COLO668 (cell line): ENCODE results near the gene RNU1-3.
"Not testable (repeated sequence)": the region's sequence is repeated elsewhere in the genome, so short reads cannot be mapped to it uniquely, and the experiment has no call there.

ENCODE experiments used
- DNase-seq: peaks from one replicate; lab custom pipeline; 2025; ENCODE audit not compliant: unreplicated experiment; lab: John Stamatoyannopoulos, UW

Gene RNU1-3

DNA sequence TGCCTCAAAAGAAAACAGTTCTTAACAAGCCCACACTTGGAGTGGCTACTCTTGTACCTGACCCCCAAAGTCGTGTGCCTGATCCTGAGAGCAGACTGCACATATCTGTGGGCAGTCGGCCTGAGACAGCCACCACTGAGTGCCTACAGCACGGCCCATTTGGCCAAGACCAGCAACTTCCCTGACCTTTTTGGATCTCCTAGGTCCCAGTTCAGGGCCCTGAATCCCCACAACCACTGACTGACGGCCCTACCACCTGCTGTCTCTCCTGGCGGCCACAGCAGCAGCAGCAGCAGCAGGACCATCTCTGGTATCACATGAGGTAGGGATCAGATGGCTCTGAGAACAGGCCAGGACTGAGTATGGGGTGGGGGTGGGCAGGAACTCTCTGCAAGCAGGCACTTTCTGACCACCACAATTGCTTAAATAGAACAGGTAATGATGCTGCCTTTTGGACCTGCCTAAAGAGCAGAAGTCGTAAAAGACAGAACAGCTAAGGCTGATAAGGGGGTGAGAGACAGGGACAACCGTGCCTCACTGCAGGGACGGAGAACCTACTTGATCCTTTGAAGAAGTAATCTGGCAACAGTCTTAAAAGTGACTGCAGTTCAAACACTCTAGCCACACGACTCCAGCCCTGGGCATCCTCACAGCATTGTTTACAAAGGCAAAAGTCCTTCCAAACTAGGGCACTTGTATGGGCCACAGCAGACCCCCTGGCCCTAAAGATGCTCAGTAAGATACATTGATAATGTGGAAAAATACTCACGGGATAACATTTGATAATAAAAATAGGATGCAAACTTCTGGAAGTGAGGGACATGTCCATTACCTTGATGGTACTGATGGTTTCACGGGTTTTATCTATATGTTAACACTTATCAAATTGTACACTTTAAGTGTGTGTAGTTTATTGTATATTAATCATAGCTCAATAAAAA is 27.4 kb downstream of the RNU1-3 start:
- not testable (repeated sequence) for DNase-seq

DNA sequence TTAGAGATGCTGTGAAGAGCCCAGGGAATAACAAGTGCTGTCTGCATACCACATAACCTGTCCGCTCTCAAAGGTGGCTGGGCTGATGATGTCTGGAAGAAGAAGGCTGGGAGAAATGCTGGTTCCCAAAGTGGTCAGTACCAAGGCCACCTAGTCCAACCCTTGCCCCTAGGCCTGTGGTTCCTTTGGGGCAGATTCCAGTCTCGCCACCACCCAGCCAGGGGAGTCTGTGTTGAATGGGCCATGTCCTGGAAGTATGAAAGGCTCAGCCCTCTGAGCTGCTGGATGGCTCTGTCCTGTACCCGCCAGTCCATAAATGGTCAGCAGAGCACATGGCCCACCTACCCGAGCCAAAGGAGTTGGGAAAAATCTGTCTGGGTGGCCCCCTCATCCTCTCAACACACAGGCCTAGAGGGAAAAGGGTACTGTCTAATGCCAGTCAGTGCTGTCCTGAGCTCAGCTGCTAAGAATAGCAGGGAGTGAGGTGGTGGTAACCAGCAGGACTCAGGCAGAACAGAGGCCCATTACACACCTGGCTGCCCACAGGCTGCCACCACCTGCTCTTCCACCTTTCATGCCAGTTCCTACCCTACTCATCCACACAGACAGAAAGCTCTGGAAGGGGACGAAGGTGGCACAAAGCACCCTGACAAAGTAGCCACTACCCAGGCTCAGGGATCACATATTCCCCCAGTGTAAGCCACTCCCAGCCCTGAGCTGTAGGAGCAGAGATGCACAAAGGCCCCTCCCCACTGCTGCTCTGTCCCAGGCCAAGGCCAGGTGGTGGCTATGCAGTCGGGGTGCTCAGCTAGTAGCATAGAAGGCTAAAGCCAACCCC is 28.6 kb downstream of the RNU1-3 start:
- DNase-seq, result peak; percentile 48

DNA sequence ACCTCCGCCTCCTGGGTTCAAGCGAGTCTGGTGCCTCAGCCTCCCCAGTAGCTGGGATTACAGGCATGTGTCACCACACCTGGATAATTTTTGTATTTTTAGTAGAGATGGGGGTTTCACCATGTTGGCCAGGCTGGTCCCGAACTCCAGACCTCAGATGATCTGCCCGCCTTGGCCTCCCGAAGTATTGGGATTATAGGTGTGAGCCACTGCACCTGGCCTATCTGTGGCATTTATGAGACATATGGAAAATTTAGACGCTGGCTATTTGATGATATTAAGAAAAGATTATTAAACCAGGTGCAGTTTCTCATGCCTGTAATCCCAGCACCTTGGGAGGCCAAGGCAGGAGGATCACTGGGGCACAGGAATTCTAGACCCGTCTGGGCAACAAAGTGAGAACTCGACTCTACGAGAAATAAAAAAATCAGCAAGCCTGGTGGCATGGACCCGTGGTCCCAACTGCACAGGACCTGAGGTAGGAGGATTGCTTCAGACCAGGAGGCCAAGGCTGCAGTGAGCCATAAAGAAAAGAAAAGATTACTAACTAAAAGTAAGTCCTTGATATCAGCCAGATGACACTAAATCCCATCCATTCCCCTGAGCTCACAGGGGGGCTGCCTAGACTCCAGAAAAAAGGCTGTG is 30.1 kb downstream of the RNU1-3 start:
- not testable (repeated sequence) for DNase-seq

DNA sequence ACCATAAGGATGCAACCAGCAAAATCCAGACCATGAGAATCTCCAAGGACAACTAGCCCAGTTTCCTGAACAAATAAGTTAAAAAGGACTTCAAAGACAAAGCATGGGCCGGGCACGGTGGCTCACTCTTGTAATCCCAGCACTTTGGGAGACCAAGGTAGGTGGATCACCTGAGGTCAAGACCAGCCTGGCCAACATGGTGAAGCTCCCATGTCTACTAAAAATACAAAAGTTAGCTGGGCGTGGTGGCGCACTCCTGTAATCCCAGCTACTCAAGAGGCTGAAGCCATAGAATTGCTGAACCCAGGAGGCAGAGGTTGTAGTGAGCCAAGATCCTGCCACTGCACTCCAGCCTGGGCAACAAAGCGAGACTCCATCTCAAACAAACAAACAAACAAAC is 30.8 kb downstream of the RNU1-3 start:
- not testable (repeated sequence) for DNase-seq

DNA sequence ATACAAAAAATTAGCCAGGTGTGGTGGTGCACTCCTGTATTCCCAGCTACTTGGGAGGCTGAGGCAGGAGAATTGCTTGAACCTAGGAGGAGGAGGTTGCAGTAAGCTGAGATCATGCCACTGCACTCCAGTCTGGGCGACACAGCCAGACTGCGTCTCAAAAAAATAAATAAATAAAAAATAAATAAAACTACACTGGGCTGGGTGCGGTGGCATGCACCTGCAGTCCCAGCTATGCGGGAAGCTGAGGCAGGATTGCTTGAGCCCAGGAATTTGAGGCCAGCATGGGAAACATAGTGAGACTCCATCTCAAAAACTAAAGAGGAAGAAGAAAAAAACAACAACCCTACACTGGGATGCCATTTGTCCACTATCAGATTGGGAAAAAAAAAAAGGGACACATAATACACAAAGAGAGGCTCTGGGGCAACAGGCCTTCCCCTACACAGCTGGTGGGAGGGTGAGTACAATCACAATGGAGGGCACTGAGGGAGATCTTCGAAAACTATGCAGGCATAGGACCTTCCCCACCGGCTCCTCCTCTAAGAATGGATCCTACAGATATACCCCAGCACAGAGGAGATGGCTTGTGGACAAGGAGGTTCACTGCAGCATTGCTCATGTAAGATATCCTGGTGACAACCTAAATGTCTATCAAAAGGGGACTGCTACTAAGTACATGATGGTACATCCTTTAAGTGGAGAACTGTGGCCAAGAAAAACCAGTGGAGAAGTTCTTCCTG is 33.0 kb downstream of the RNU1-3 start:
- not testable (repeated sequence) for DNase-seq

DNA sequence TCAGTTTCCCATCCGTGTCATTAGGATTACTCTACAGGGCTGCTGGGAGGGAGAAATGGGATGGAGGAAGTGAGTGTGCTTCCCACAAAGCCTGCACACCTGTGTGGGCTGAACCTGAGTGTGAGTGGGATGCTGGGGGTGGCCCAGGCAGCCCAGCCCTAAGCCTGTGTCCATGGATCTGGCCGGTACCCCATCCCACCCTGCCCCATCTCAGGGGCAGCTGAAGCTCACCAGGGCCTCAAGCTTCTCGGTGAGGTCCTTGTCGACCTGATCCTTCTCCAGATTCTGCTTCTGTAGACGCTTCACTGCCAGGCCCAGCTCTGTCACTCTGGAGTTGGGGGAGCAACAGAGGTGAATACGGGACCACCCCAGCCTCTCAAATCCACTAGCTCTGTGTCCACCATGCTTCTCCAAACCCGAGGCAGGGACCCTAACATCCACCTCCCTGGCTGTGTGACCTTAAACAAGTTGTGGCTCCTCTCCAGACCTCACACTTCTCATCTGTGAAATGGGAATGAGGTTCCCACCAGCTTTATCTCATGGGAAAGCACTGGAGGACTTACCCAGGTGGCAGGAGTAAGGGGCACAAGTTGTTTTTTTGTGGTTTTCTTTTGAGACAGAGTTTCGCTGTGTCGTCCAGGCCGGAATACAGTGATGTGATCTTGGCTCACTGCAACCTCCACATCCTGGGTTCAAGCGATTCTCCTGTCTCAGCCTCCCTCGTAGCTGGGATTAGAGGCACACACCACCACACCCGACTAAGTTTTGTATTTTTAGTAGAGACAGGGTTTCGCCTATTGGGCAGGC is 34.5 kb downstream of the RNU1-3 start:
- DNase-seq, result not testable (repeated sequence)

DNA sequence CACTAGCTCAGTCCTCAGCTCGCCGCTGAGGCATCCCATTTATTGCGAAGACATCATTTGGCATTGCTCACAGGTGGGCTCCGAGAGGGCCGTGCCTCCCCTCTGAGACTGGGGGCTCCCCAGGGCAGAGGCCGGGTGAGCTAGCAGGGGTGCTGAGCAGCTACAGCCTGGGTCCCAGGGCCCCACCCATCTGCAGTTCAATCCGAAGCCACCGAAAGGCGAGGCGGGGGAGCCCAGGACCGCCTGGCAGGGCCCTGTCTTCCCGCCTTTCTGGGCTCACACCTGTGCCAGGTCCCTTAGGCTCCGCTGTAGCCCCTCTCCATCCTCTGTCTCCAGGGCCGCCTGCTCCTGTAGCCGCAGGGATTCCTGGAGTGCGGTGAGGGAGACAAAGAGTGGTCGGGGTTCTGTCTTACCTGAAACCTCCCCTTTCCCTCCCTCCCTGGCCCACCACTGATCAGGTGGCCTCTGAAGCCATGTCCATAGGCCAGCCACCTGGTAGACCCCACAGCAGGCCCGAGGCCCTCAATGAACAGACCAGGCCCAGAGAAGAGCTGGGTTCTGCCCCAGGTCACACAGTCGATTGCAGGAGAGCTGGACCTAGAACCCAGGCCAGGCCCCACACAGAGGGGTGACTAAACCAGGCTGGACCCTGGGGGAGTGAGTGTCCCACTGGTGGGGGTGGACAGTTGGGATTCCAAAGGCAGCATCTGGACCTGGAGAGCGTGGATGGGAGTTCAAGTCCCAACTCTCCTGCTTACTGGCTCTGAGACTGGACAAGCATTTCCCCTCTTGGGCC is 35.3 kb downstream of the RNU1-3 start:
- no peak for DNase-seq

DNA sequence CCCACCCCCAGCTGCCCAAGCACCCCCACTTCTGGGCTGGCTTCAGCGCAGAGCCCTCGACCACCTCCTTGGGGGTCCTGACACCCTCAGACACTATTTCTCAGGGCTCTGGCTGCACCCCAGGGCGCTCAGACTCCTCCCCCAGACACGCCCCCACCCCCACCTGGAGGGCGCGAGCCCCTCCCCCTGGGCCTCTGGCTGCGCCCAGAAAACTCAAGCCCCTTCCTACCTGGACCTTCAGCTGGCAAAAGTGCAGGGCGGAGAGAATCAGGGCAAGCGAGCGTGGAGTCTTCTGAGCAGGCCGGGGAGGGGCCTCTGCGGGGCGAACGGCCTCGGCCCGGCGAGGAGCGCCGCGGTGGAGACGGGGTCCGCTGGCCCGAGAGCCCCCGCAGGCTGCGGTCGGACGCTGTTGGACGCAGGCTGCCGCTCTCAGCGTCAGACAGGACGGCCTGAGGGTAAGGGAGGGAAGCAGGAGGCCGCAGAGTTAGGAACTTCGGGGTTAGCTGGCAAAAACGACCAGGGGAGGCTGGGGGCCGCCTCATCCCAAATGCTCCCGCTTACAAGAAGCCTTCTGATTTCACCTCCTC is 36.0 kb downstream of the RNU1-3 start:
- DNase-seq, result no peak

DNA sequence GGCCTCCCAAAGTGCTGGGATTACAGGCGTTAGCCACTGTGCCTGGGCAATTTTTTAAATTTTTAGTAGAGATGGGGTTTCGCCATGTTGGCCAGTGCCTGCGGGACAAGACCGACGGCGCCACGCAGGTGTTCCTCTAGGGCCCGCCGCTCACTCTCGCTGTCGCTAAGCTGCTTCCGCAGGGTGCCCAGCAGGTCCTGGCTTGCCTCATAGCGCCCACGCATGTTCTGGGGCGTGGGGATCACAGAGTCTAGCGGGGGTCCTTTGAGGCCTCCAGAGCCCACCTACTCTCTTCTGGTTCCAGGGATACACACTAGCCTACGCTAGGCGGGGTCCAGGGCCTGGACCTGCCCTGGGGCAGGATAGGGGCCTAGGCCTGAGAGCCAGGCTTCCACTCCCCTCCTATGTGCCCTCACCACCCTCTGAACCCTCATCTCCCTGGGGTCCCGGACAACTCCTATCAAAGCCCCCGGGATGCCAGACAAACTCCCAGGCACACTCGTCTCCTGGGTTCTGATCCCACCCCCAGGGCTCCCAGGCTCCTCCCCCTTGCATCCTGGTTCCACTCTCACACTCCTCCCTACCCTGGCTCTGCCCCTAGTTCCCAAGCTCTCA is 36.7 kb downstream of the RNU1-3 start:
- not testable (repeated sequence) for DNase-seq

DNA sequence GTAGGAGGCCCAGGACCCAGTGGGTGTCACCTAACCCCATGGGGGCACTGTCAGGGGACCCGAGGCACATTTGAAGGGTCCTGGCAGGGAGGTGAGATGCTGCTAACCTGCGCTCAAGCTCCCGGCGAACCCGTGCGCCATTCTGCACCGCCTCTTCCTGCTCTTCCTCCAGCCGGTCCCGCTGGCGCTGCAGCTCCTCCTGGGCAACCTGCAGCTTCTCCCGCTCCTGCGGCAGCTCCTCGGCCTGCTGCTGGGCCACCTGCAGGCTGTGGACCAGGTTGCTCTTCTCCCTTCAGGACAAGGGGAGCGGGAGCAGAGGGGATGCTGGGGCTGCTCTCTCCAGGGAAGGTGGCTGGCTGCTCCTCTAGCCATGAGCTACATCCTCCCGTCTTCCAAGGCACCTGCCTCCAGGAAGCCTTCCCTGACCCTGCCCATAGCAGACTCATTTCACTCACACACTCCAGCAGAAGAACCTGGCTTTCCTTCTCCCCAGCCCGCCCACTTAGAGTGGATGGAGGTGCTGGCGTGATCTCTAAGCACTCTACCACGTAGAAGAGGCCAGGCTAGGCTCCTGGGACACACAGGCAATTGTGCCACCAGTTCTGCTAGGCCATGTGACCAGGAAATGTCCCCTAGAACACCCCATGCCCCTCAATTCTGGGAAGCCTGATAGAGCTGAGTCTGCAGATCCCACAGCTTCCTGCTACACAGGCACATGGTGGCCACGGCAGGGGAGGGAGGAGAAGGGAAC is 38.2 kb downstream of the RNU1-3 start:
- DNase-seq, result no peak

DNA sequence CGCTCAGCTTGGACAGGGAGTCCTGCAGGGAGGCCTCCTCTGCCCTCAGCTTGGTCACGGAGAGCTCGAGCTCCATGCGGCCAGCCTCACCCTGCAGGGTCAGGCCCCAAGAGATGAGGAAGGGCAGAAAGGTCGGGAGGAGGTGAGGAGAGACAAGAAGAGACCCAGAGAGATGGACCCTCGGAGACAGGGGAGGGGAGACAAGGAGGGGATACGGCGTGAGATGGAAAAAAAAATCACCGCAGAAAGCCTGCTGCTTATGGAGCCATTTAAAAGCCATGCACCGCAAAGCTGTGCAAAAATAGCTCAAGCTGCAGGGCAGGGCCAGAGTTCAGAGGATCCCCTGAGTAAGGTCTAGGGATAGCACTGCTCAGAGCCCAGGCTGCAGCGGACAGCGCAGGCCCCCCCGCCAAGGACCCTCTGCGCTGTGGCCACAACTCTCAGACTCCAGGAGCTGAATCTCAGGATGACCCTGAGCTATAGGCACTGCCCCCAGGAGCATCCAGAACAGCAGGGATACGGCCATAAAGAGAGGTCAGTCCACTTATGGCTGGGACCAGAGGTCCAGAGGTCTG is 40.3 kb downstream of the RNU1-3 start:
- DNase-seq, result not testable (repeated sequence)

DNA sequence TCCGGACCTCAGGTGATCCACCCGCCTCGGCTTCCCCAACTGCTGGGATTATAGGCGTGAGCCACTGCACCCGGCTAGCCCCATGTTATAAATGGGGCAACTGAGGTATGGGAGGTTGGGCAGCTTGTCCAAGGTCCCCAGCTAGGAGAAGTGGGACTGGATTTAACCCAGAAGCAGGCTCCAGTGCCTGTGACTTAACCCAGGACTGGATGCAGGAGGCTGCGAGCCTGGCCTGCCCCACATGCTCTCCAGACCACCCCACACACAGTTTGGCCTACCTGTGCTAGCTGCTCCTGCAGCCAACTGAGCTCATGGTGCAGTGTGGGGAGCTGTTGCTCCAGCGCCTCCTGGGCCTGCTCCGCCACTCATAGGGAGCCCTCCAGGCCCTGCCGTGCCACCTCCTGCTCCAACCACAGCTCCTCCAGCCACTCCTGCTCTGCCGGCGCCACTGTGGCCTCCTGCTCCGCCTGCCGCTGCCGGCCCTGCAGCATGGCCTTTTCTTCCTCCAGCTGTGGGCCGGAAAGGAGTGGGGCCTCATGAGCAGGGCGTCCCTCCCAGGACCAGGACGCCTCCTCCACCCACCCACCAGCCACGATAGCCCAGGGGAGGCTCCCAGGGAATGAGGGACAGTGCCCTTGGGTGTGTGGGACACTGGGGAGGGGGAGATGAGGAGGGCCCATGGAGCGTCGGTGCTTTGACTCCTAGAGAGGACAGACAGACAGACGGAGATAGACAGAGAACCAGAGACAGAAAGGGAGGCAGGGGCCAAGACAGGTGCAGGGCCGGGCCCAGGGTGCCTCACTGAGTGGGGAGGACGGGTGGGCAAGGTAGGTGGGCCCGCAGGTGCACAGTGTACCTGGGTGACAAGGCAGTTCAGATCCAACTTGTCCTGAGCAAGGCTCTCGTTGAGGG is 41.0 kb downstream of the RNU1-3 start:
- DNase-seq, result no peak

DNA sequence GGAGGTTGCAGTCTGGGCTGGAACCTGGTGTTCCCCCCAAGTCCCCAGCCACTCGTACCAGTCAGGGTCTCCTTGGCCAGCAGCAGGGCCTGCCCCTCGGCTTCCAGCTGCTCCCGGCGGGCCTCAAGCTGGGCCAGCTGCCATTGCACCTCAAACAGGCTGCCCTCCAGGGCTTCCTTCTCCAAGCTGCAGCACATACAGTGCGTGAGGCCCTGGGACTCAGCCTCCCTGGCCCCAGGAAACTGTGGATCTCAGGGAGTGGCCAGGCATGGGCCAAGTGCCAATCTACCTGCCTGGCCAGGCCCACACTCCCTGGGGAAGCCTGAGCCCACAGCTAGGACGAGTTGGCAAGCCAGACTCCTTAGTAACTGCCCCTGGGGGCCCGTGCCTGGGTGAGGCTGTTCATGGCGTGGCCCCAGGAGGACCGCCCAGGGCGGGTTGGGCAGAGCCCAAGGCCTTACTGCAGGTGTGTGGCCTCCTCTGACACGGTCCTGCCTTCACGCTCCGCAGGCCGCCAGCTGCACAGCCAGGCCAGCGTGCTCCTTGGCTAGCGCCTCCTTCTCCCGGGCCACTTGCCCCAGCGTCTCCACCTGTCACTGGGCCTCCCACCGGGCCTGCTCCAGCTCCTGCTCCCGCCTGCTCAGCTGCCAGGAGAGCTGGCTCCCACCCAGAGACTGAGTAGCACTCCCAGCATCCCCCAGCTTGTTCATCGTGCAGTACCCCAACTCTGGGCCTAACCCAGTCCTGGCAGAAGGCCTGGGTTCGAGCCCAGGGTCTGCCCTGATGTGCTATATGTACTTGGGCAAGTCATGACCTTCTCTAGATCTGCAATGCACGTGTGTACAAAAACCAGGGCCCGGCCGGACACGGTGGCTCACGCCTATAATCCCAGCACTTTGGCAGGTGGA is 42.7 kb downstream of the RNU1-3 start:
- DNase-seq, result peak; percentile 39

DNA sequence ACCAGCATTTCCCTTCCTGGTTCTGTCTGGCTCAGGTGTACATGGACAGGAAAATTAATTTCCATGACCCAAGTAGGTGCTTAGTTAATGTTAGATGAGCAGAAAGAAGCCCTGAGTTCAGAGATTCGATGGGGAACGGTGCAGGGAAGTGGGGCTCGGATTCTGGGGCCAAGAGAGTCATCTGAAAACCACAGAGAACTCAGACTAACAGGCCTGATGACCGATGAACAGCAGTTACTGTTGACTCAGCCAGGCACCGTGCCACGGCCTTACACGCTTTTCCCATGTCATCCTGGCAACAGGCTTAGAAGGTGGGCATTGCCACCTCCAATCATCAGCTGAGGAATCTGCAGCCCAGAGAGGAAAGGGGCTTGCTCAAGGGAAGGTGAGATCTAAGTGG is 43.4 kb downstream of the RNU1-3 start:
- DNase-seq, result not testable (repeated sequence)

DNA sequence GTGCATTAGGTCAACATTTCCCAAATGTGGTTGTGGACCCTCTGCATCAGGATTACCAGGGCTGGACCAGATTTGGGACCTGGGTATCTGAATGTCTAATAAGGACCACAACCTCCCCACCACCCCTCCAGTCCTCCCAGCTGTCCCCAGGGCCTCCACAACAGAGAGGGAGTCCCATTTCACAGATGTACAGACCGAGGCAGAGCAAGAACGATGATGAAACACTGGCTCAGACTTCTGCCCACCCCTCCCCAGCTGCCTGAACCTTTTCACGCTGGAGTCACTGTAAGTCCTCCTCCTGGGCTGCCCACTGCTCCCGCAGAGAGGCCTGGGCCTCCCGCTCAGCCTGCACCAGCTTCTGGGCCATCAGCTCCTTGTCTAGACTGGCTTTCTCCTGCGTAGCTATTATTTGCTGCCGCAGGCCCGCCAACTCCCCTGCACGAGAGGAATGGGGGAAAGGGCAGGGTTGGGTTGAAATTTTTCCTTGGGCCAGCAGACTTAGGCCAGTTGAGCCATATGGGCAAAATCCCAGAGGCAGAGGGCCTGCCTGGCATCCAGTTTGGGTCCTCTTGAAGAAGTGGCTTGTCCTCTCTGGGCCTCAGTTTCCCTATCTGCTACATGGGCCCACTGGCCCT is 45.0 kb downstream of the RNU1-3 start:
- not testable (repeated sequence) for DNase-seq
